Stomach (tissue), 9 donors: ENCODE results near the gene IRAK4. TPM values are rescaled to one million over a fixed set of nuclear protein-coding genes. Genes with fewer than 3 reads are reported as not detected.

Experiments used
- DNase-seq, 2 donors: peaks; one replicate each; pipeline versions ENCODE4 v3.0.0 to v3.0.0-alpha.2; 2013 to 2019
- H3K27ac ChIP-seq, 5 donors: fragments of 200-600 bp in 4 of 5; sonication (generic) in 4 of 5; one replicate each; pipeline ENCODE4 v1.5.1; 2013 to 2019; ENCODE audit warnings: mild to moderate bottlenecking in 1 of 5, moderate library complexity in 1 of 5
- H3K27me3 ChIP-seq, 3 donors: fragments of 200-600 bp; sonication (generic); one replicate each; pipeline ENCODE4 v1.5.1; 2017 to 2019; ENCODE audit warnings: mixed run types in 1 of 3
- H3K36me3 ChIP-seq, 4 donors: fragments of 200-600 bp; sonication (generic); 1 replicate in 3 of 4; 2 replicates in 1 of 4; pipeline ENCODE4 v1.5.1; 2016 to 2019
- H3K4me1 ChIP-seq, 4 donors: fragments of 200-600 bp; sonication (generic); one replicate each; pipeline ENCODE4 v1.5.1; 2016 to 2019
- H3K4me3 ChIP-seq, 4 donors: fragments of 200-600 bp; sonication (generic) in 3 of 4; one replicate each; pipeline ENCODE4 v1.5.1; 2016 to 2019; ENCODE audit warnings: mild to moderate bottlenecking in 1 of 4
- H3K9me3 ChIP-seq, 4 donors: fragments of 200-600 bp; sonication (generic); one replicate each; pipeline ENCODE4 v1.5.1; 2016 to 2019
- CTCF ChIP-seq, 7 experiments: fragments of 450-650 bp in 4 of 7; fragments of 200-600 bp in 3 of 7; sonication (generic) in 3 of 7; IDR thresholded peaks; one replicate each; pipeline ENCODE4 v1.5.1; 2016 to 2019; ENCODE audit warnings: antibody characterized with exemption in 7 of 7, control low read depth in 2 of 7, mild to moderate bottlenecking in 1 of 7
- EP300 ChIP-seq: sonication (generic); formaldehyde crosslinking; IDR thresholded peaks from one replicate; pipeline ENCODE4 v1.6.1; 2017; ENCODE audit warnings: antibody characterized with exemption
- POLR2A ChIP-seq, 4 donors: fragments of 450-650 bp; IDR thresholded peaks; one replicate each; pipeline ENCODE4 v1.6.1; 2016; ENCODE audit warnings: antibody characterized with exemption in 4 of 4, control low read depth in 2 of 4, mild to moderate bottlenecking in 1 of 4, moderate library complexity in 1 of 4
- POLR2AphosphoS5 ChIP-seq, 3 donors: sonication (generic); formaldehyde crosslinking; IDR thresholded peaks; one replicate each; pipeline ENCODE4 v1.6.1; 2016; ENCODE audit warnings: antibody characterized with exemption in 3 of 3
- WGBS, 5 donors: extraction: QIAGEN DNeasy Blood & Tissue Kit in 3 of 5; methylation state at CpG; one replicate each; pipeline versions ENCODE4 v1.1.5 to v1.1.7; 2013 to 2018; 5-methylcytosine and 5-hydroxymethylcytosine counted together
- intact Hi-C: fragments of 100-400 bp; cut with DNase I; formaldehyde crosslinking; loops from one replicate; pipeline ENCODE4 v1.15.1; 2023; ENCODE audit warnings: low total_unique reads
- polyA plus RNA-seq, 3 donors: library from polyadenylated mRNA; stranded (reverse); fragments of 200-250 nt; gene quantifications; one replicate each; pipeline ENCODE4 v1.2.3, GENCODE V29; 2013
- total RNA-seq, 5 donors: library from RNA; depleted of rRNA; stranded (reverse); fragments of >200 nt; gene quantifications; one replicate each; pipeline versions ENCODE4 v1.1.0 to v1.2.3, GENCODE V29; 2014 to 2016
- donor health status: healthy with polysubstance abuse.
- donor health status: Bipolar disorder and iron deficiency.
- donor health status: healthy.

The IRAK4 gene
- total and polyA plus RNA-seq, 8 donors, result 8.0 to 155 (median 14.7) TPM

GRCh38 chr12:43812926-43813325, 54.2 kb downstream of the IRAK4 start:
- no peak overlapping the region for H3K4me3 ChIP-seq
- no peaks in the 10 kb centered on the region for H3K4me1 ChIP-seq
- intact Hi-C loops, result no loop called here
- WGBS, 5 donors, result 95 to 98% (median 96%) methylated on average over 4 of the region's 4 CpGs
- no peak overlapping the region for H3K27ac ChIP-seq
- no peaks in the 10 kb centered on the region for H3K27me3 ChIP-seq
- H3K36me3 ChIP-seq, result no peaks in the 10 kb centered on the region
- H3K9me3 ChIP-seq, result no peaks in the 10 kb centered on the region
- DNase-seq, result no peak
- no peak for TF ChIP-seq POLR2A (IDR thresholded peaks at IDR 0.05)
- no peak for TF ChIP-seq CTCF (IDR thresholded peaks at IDR 0.05)
- no peak for TF ChIP-seq EP300
- no peak for TF ChIP-seq POLR2AphosphoS5 (IDR thresholded peaks at IDR 0.05)

- no peak for DNase-seq
- Histone ChIP-seq H3K4me1 (no peaks in the 10 kb centered on the region), H3K27ac (no peak overlapping the region), H3K4me3 (no peak overlapping the region), H3K9me3 (no peaks in the 10 kb centered on the region), H3K27me3 (no peaks in the 10 kb centered on the region), H3K36me3 (no peaks in the 10 kb centered on the region)
- WGBS, 5 donors, result 67 to 80% (median 74%) methylated on average over 3 of the region's 3 CpGs
- intact Hi-C loops, result no loop called here
- TF ChIP-seq POLR2A (IDR thresholded peaks at IDR 0.05) (no peak), POLR2AphosphoS5 (IDR thresholded peaks at IDR 0.05) (no peak), EP300 (no peak), CTCF (IDR thresholded peaks at IDR 0.05) (no peak)
These were observed 56.7 kb downstream of the IRAK4 start for GRCh38 chr12:43815416-43815815.

DNA sequence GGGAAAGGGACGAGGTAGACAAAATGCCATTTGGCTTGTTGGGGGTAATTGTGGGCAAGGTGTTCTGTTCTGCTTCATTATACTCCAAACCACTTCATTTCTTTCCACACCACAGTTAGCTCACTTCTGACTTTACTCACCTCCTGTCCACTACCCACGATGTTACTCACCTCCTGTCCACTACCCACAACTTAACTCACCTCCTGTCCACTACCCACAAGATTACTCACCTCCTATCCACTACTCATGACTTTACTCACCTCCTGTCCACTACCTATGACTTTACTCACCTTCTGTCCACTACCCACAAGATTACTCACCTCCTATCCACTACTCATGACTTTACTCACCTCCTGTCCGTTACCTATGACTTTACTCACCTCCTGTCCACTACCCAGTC, 57.4 kb downstream of the IRAK4 start:
- intact Hi-C loops, result no loop called here
- 78 to 84% (median 84%) methylated on average over 3 of the region's 3 CpGs for WGBS, 5 donors
- Histone ChIP-seq H3K36me3 (no peaks in the 10 kb centered on the region), H3K27ac (no peak overlapping the region), H3K9me3 (no peaks in the 10 kb centered on the region), H3K4me1 (no peaks in the 10 kb centered on the region), H3K4me3 (no peak overlapping the region), H3K27me3 (no peaks in the 10 kb centered on the region)
- no peak for TF ChIP-seq POLR2AphosphoS5 (IDR thresholded peaks at IDR 0.05)
- DNase-seq, result no peak

DNA sequence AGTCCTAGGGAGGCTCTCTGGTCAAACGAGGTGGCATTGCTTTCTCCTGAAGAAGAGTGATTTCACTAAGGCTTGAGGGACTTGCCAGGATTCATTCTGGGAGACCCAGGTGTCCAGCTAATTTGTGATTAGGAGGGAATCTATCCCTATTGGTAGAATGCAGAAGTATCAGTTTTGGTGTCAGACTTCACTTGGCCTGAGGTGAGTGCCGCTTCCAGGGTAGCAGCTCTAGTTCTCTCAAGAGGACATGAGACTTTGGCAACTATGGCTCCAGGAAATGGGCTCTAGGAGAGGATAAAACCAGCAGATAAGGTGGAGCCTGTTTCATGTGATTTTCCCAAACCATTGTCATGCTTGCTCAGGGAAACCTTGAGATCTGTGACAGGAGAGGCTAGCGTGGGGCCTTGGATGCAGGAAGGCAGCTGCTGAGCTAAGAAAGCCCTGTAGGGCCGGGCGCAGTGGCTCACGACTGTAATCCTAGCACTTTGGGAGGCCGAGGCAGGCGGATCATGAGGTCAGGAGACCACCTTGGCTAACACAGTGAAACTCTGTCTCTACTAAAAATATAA, 65.5 kb downstream of the IRAK4 start:
- H3K4me3 ChIP-seq, result no peak overlapping the region
- H3K4me1 ChIP-seq, result no peaks in the 10 kb centered on the region
- no peaks in the 10 kb centered on the region for H3K36me3 ChIP-seq
- TF ChIP-seq EP300 (no peak), CTCF (IDR thresholded peaks at IDR 0.05) (no peak), POLR2AphosphoS5 (IDR thresholded peaks at IDR 0.05) (no peak), POLR2A (IDR thresholded peaks at IDR 0.05) (no peak)
- H3K27me3 ChIP-seq, result no peaks in the 10 kb centered on the region
- H3K9me3 ChIP-seq, result no peaks in the 10 kb centered on the region
- no peak for DNase-seq
- H3K27ac ChIP-seq, result no peak overlapping the region
- intact Hi-C loops, result no loop called here
- 87 to 90% (median 88%) methylated on average over 8 of the region's 8 CpGs for WGBS, 5 donors

DNA sequence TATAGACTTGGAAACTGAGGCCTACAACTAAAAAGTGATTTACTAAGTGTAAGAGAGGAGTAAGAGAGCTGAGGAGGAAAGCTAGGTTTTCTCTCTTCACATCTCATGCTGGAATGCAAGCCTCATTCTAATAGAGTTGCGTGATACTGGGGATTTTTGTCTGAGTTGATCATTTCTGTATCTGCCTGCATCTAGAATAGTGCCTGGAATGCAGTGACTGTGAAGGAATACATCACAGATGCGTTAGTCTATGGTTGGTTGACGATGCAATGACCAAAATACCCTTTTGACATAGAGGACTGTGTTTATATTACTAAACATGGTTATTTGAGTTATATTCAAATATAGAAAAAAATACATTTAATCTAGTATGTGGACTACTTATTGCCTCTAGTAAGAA, 67.9 kb downstream of the IRAK4 start:
- no peak overlapping the region for H3K4me3 ChIP-seq
- intact Hi-C loops, result no loop called here
- no peaks in the 10 kb centered on the region for H3K4me1 ChIP-seq
- H3K27me3 ChIP-seq, result no peaks in the 10 kb centered on the region
- no peak overlapping the region for H3K27ac ChIP-seq
- no peaks in the 10 kb centered on the region for H3K9me3 ChIP-seq
- no peak for DNase-seq
- TF ChIP-seq POLR2A (IDR thresholded peaks at IDR 0.05) (no peak), CTCF (IDR thresholded peaks at IDR 0.05) (no peak), EP300 (no peak), POLR2AphosphoS5 (IDR thresholded peaks at IDR 0.05) (no peak)
- H3K36me3 ChIP-seq, result no peaks in the 10 kb centered on the region
- WGBS, 5 donors, result 89 to 91% (median 90%) methylated on average over 3 of the region's 3 CpGs
